Fibroblast of mammary gland (primary cell): ENCODE data around the gene GNAL.

Source experiments
- DNase-seq: peaks from one replicate; pipeline ENCODE4 v3.0.0-alpha.2; 2010; ENCODE audit warnings: low read depth
- H3K4me3 ChIP-seq: 2 replicates; pipeline ENCODE4 v1.5.1; 2011; ENCODE audit warnings: low read depth, mild to moderate bottlenecking, low read length, moderate library complexity; ENCODE audit not compliant: control insufficient read depth
- CTCF ChIP-seq: conservative IDR thresholded peaks from 2 replicates; pipeline ENCODE4 v1.5.1; 2011; ENCODE audit warnings: low read depth, low read length, inconsistent platforms; ENCODE audit not compliant: control insufficient read depth, insufficient read depth

The GNAL gene

GRCh38 chr18:11749305-11749704 lies 60.2 kb downstream of the GNAL start:
- H3K4me3 ChIP-seq: no peak overlapping the region
- TF ChIP-seq CTCF: no peak
- no peak for DNase-seq

- no peak for DNase-seq
- no peak overlapping the region for H3K4me3 ChIP-seq
- TF ChIP-seq CTCF: no peak
These were observed 61.1 kb downstream of the GNAL start for GRCh38 chr18:11750171-11750570.

GRCh38 chr18:11750581-11751310 lies 61.7 kb downstream of the GNAL start:
- TF ChIP-seq CTCF: no peak
- DNase-seq: no peak
- H3K4me3 ChIP-seq: no peak overlapping the region

DNA sequence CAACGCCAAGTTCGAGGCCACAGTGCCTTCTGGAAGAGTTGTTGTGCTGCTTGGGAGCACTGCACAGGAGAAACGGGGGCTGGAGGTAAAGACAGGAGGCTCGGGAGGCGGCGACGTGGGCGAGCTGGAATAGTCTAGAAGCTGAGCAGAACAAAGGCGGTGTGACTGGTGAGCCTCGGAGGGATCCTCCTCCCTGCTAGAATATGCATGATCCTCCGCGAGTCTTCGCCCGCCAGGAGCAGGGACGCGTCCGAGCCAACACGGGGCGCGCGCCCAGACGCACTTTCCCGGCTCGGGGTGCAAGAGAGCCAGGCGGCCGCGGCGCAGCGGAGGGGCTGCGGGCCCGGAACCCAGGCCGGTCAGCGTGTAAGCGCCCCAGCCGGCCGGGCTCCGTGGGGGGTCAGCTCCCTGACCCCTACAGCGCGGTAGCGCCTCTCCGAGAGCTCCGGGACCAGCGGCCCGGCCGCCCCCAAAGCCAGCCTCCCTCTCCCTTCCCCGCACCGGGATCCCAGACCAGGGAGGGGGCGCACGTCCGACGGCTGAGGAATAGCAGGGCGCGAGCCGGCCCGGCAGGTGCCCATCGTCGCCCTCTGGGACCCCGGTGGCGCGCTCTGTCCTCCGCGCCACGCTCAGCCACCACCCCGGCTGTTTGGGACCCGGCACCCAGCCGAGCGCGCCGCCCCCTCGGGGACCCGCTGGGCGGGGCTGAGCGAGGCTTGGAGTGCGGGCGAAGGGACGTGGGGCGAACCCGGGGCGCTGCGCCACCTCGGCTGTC lies 62.5 kb downstream of the GNAL start:
- TF ChIP-seq CTCF: no peak
- DNase-seq: no peak
- H3K4me3 ChIP-seq: no peak overlapping the region

- TF ChIP-seq CTCF: no peak
- peak; percentile 48 for DNase-seq
- H3K4me3 ChIP-seq: no peak overlapping the region
These were observed 63.2 kb downstream of the GNAL start for GRCh38 chr18:11752116-11752911.

- H3K4me3 ChIP-seq: no peak overlapping the region
- DNase-seq: no peak
- no peak for TF ChIP-seq CTCF
These were observed 65.9 kb downstream of the GNAL start for GRCh38 chr18:11754979-11755378.
